Activated naive CD4-positive, alpha-beta T cell (primary cell): Measurements from ENCODE around the gene NRXN3.

Experiments used
- DNase-seq, 4 experiments: peaks; one replicate each; lab custom pipeline; 2025; lab: John Stamatoyannopoulos, UW

The NRXN3 gene

DNA sequence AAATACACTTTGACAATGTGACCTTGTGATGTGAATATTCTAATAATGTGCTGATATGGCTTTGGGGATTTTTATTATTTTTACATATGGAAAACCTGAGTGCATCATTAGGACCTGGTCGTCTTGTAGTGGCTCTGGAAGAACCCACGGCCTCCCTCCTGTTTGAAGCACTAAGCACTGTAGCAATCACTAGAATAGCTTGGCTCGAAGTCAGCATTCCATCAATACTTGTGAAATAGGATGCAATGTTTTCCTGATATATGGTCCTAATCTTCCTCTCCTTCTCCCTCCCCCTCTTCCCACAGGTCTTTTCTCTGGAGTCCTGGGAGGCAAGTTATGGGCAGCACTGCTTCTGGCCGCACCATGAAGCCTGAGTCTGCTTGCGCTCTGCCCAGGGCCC lies 71.9 kb downstream of the NRXN3 start:
- no peak for DNase-seq

DNA sequence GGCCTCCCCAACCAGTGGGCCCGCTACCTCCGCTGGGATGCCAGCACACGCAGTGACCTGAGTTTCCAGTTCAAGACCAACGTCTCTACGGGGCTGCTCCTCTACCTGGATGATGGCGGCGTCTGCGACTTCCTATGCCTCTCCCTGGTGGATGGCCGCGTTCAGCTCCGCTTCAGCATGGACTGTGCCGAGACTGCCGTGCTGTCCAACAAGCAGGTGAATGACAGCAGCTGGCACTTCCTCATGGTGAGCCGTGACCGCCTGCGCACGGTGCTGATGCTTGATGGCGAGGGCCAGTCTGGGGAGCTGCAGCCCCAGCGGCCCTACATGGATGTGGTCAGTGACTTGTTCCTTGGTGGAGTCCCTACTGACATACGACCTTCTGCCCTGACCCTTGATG lies 73.0 kb downstream of the NRXN3 start:
- DNase-seq, result no peak

DNA sequence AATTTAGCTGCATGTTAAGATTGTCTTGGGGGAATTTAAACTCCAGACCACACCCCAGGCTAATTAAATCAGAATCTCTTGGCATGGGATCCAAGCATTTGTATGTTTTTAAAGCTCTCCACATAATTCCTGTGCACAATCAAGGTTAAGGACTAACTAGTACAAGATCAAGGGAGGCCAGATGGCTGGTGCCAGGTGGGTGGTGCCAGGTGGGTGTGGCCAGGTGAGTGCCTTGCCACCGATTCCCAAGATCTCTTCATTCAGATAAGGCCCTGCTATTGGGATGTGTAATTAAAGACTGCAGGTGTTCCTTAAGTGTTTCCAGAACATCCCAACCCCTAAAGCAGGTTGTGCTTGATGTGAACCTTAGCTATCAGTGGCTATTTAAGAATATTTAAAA lies 75.1 kb downstream of the NRXN3 start:
- no peak for DNase-seq

DNA sequence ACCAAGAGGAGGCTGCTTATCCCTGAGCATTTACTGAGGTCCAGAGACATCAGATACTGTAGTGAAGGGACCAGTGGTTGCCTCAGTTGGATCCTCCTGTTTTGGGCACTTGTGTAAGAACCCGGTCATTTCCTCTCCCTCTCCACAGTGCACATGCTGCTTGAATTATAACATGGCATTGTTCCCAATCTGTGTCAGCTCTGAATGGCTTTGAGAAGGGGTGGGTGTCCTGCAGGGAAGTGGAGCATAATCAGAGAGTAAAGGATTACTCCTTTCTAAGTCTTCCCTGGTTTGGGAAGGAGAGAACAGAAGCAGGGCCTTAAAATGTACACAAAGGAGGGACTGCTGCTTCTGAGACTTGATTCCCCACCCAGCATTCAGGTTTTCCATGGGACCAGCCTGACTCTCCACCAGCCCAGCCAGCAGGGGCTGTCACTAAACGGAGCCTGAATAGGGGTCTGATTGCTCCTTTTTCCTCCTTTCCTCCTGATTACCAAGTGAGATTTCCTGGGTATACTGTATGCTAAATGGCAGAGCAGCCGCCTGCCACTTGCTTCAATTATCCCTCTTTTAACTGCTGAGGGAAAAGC lies 78.4 kb downstream of the NRXN3 start:
- no peak for DNase-seq

DNA sequence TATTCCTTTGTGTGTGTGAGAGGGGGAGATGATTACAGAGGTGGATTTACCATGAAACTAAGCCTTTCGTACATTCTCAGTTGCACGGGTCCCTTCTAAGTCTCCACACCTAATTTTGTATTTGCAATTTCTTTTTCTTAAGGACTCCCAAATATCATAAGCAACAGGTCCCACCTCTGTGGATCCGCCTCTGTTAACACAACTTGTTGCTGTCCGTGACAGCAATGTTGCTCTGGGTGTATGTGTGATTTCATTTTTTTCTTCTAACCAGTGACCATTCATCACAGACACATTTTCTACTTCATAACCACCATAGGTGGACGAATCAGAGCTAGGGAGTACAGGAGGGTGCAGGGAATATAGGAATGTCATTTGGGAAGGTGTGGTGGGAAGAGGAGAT lies 81.1 kb downstream of the NRXN3 start:
- no peak for DNase-seq

DNA sequence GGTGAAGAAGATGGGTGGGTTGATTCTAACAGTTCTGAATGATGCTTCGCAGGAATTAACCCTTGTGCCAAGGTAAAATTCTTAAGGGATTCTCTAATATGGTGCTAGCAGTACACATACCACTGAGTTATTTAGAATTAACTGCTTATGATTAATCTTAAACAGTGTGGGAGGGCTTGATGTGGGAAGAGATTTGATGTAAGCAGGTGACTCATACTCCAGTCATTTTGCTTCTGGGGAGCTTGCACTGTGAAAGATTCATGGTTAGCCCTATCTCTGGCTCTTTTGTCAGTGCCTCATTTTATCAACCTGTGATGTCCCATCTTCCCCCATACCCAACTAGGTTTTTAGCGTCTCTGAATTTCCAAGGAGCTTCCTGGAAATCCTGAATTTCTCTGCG lies 83.8 kb downstream of the NRXN3 start:
- no peak for DNase-seq

DNA sequence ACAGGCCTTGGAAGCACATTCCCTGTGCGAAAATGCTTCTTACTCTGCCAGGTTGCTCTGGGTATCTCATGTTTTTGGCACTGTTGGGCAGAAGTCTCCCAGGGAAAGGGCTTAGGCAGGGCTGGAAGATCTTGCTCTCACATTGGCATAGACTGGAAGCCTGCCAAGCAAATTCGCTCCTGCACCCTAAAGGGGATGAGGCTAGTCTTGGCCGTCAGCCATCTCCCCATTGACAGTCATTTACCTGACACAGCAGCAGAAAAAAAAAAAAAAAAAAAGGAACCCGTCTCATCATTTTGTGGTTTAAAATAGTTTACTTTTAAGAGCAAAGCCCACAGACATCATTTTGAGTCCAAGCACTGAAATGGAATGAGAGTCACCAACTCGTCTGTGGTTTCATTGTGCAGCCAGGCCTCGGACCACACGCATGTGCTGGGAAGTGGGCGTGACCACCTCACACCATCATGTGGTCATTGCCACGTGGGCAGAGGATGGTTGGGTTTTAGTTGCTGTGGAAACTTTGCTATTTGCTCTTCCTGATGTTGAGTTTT lies 84.8 kb downstream of the NRXN3 start:
- DNase-seq, result no peak

DNA sequence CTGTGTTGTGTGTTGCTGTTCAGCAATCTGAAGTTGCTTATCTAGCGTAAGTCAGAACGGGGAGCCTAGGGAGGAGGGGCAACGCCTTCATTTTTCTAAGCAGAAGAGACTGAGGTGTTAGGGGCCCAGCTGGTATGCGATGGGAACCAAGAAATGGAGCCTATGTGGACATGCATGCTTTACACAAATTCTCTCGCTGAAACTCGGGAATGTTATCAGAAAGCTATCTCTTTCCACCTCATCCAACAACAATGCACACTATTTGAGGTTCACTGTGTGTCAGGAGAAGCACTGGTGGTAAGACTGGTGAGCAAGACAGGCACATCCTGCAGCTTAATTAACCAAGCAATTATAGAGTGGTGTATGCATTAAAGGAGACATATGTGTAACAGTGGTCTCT lies 89.7 kb downstream of the NRXN3 start:
- DNase-seq, result no peak

DNA sequence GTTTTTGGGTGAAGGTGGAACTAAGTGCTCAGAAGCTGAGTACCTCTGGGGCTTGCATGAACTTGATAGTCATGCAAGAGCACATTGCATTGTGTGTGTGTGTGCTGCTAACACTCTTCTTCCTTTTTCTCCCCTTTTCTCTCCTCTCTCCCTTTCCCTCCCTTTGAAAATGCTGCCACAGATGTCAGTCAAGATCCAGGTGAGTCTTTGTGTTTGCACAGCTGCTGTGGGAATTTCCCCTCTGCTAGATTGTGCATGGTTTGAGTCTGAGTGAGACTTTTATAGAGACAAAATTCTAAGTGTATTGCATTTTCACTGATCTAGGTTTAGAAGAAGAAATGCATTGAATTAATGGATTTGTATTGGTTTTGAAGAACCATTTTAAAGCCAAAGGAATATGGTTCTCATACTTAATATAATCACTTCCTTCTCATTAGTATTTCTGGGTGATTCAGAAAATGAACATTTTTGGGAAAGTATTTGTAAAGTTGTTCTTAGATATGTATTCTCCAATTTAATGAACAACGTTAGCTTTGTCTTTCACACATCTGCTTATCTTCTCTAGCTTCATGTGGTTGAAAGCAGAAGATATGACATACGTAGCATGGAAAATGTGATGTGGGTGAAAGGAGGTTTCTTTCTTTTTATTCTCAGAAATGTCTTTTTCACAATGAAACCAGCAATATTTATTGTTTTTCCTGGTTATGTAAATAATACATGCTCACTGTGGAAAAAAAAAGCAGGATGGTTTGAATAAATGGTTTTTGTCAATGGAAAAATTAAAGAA lies 108.5 kb downstream of the NRXN3 start:
- DNase-seq, result no peak

DNA sequence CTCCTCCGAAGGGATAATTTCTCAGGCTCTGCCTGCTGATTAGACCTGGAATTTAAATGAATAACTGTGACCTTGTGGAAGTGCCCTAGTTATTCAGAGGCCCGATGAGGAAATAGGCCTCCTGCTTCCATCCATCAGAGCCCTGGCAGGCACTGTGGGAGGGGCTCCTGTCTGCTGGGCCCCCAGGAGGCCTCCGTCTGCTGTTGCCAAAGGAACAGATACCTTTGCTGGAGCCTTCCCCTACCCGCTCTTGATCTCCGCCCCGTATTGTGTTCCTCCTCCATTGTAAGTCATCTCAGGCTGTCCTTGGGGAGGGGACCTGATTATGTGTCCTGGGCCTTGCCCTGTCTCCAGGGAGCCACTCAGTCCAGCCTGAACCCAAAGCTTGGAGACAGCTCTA lies 112.3 kb downstream of the NRXN3 start:
- DNase-seq, result no peak

DNA sequence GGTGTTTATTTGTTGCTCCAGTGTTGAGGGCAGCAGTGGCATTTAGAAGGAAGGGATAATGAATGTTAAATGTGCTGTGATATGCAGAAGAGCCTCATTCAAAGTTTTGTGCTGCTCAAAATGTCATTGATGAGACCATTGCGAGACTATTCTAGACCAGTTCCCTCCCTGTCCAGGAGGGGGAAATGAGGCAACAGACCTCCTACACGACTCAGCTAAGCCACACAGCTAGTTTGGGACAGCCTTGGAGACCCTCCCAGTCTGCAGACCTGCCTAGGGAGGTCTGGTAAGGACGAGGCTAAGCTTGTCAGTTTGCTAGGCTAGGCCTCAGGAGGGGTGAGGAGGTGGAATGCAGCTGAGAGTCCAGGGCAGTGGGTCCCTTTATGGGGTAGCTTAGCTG lies 116.0 kb downstream of the NRXN3 start:
- DNase-seq, result no peak

DNA sequence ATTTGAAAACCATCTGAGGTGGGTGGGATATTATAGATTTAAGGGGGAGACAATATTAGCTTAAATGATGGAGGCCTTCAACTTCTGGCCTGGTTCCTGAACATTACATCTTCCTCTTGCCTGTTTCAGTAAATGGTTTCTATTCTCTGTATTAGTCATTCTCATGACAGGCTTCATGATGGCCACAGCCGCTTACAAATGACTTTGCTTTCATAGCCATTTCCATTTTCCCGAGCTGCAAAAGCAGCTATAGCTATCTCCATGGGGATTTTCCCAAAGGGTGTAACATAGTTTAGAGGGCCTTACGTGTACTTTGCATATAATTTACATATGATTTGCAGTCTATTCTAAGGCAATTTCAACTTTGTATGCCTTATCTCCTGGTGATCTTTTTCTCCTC lies 121.8 kb downstream of the NRXN3 start:
- no peak for DNase-seq

DNA sequence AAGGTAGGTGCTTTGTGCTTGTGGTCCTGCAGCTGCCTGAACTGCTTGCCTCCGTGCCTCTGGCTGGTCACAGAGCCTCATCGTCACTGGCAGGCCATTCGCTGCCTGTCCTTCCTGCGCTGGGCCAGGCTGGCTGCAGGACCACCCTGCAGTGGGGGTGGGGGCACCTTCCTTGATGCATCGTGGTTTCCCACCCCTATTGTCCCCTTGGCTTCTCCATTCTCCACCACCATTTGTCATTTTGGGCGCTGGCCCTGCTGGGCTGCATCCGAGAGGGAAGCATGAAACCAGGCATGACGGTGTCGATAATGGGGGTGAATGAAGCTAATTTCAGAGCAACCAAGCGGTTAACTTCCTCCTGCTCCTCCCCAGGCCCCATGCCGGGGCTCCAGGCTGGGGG lies 127.7 kb downstream of the NRXN3 start:
- DNase-seq, result no peak

DNA sequence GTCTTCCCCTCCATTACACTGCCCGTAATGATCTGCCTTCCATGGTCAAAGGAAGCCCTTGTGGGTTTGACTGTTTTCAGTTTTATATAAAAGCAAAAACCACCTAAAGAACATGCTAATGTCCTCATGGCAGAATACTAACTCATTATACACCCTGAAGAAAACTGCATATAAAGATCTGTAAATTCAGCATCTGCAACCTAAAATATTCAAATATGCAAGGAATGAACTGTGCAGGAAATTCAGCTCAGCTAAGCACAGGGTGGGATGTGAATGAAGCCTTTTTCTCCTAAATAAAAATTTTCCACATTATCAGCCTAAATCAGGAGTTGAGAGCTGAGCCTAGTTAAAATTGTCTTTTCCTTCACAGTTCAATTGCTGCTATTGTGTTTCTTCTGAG lies 128.1 kb downstream of the NRXN3 start:
- DNase-seq, result no peak

DNA sequence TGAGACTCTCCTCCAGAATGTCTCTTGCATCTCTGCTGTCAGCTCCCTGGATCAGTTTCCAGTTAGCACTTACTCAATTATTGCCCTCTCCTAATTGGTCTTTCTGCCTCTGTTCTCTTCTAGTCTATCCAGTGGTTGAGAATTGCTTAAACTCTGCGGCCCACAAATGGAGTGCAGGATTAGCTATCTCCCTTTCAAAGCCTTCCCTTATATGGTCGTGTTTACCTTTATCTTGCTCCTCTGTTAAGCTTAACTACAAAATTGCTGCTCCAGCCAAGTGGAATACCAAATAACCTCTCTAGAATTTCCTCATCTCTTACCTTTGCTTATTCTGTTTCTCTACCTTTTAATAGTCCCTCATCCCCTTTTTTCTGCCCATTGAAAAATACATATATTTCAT lies 132.7 kb downstream of the NRXN3 start:
- DNase-seq, result no peak

DNA sequence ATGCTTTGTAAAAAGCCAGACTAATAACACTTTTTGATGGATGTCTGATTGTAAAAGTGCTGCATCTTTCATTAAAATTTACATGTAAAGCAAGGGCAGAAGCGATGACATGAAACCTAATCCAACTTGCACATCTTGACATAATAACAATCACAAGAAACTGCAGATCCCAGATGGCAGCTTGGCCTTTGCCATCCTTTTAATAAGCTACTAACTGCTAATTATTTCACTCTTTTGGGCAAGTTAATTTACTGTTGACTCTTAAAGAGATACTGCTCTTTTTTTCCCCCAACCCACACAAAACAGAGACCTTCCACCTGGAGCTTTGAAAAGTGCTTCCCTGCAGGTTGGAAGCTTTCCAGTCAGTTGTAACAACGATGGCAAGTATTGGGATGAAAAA lies 137.5 kb downstream of the NRXN3 start:
- no peak for DNase-seq

DNA sequence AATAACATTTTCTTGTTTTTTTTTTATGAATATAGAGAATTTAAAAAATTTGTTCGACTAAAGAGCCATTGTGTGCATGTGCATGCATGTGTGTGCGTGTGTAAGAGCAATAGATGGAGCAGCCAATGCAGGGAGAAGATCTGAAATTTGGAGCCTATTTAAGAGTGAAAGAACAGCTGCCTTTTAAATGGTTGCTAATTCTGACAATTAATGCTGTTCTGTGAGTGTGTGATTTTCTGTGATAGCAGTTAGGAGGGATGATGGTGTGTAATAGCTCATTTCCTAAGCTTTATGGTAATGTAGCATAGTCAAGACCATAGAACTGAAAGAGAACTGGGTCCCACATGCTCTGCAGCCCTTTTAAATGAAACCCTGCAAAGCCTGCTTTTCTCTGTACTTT lies 137.9 kb downstream of the NRXN3 start:
- no peak for DNase-seq

DNA sequence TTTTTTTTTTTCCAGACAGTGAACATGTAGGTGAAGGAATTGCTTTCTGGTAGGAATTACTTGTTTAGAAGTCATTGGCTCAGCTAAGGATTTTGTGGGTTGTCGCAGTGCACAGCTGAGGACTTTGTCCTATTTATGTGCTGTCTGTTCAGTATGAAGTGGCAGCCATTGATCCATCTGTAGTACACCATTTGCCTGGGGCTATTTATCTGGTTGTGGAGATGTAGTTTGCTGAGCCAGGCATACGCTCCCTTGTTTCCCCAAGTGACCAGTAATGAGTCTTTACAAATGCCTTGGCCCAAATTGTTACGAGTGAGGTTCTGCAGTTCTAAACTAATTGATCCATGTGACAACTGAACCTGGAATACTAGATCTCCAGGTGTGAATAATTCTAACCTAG lies 140.1 kb downstream of the NRXN3 start:
- DNase-seq, result no peak

DNA sequence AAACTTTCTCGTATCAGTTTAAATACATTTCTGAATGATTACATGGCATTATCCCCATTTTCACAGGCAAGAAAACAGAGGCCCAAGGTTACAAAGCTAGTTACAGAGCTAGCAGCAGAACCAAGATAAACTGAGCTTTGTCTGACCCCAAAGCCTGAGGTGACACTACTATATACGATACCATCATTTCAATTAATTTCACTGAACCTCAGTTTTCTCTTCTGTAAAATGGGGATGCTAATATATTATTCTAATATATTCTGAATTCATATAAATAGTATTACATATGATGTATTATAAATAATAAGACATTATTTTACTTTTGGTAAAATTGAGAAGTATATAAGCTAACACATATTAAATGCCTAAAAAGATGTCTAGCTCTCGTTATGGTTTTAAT lies 143.3 kb downstream of the NRXN3 start:
- no peak for DNase-seq

DNA sequence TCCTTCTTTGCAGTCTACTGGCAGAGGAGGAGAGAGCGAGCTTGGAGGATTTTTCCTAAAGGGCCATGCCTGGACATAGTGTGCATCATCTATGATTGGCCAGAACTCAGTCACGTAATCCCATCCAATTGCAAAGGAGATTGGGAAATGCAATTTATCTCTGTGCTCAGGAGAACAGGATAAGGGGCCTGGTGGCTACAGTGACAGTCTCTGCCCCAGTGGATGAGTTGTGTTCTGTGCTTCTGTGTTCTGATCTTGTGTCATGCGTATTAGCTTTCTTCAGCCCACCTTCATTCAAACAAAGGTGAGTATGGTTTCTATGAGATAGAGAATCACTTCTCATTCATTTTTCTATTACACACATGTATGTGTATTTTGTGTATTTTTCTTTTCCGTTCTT lies 144.3 kb downstream of the NRXN3 start:
- no peak for DNase-seq

DNA sequence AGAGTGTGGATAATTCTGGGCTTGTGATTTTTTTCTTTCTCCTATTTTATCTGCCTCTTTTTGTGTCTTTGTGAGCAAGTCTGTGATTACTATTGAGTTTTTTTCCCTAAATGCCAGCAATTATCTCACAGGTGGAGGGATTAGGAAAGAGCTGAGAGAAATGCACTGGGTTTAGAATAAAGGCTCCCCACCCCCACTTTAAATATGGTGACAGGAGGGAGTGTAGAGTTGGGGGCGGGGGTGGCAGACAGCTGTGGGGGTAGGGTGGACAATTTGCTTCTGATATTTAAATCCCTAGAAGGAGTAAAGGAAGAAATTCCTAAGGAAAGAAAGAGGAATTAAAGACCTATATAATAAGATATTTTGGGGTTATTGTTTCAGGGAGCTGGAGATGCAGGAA lies 145.9 kb downstream of the NRXN3 start:
- no peak for DNase-seq

DNA sequence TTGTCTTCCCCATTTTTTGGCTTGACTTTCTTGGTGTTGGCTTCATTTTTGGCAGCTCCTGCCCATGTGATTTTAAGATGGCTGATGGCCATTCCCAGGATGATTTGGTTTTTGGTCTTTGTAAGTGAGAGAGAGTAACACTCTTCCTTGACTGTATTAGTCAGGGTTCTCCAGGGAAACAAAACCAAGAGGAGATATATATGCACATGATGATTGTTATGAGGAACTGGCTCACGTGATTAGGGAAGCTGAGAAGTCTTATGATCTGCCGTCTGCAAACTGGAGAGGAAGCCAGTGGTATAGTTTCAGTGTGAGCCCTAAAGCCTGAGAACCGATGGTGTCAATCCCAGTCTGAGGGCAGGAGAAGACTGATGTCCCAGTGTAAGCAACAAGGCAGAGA lies 146.6 kb downstream of the NRXN3 start:
- no peak for DNase-seq

DNA sequence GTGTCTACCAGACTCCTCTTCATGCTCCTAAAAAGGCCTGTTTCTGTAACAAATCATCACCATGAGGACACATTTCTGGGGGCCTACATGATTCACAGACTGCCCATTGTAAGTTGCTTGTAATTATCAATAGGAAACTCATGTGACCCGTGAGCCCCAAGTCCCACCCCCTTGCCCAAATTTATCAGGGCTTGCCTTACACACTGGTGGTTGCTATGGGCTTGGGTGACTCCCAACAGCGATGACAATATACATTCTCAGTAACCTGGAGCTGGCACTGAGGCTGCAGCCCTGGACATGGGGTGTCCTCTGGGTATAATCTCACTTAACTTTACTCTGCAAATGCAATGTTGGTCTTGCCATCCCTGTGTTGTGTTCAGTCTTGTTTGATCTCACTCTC lies 149.2 kb downstream of the NRXN3 start:
- no peak for DNase-seq
